Right lobe of liver (tissue), 6 donors: ENCODE results near the gene EYA2. TPM values are rescaled to one million over a fixed set of nuclear protein-coding genes. Genes with fewer than 3 reads are reported as not detected.

Source experiments
- ATAC-seq, 4 donors: fragments of 200-7000 bp; cut with Tn5 transposase; one replicate each; pipeline ENCODE4 v1.9.1; 2020; ENCODE audit warnings: mild to moderate bottlenecking in 4 of 4, moderate library complexity in 4 of 4
- DNase-seq, 3 donors: peaks; one replicate each; pipeline ENCODE4 v3.0.0-alpha.2; 2020
- H3K27ac ChIP-seq, 3 donors: fragments of 200-600 bp; one replicate each; pipeline ENCODE4 v1.8.0; 2022
- H3K27me3 ChIP-seq, 2 donors: fragments of 200-600 bp; one replicate each; pipeline ENCODE4 v1.8.0; 2022
- H3K36me3 ChIP-seq, 4 donors: fragments of 200-600 bp; sonication (generic) in 1 of 4; one replicate each; pipeline versions ENCODE4 v1.5.1 to v1.8.0; 2017 to 2022; ENCODE audit warnings: control low read depth in 1 of 4
- H3K4me1 ChIP-seq, 4 donors: fragments of 200-600 bp; sonication (generic) in 1 of 4; one replicate each; pipeline versions ENCODE4 v1.5.1 to v1.8.0; 2017 to 2022; ENCODE audit warnings: control low read depth in 1 of 4
- H3K4me3 ChIP-seq, 3 donors: fragments of 200-600 bp; one replicate each; pipeline ENCODE4 v1.8.0; 2022
- H3K9me3 ChIP-seq, 4 donors: fragments of 200-600 bp; sonication (generic) in 1 of 4; one replicate each; pipeline versions ENCODE4 v1.5.1 to v1.8.0; 2017 to 2022; ENCODE audit warnings: control low read depth in 1 of 4
- POLR2A ChIP-seq: fragments of 450-650 bp; IDR thresholded peaks from one replicate; pipeline ENCODE4 v1.6.1; 2017; ENCODE audit warnings: antibody characterized with exemption, mild to moderate bottlenecking
- WGBS: methylation state at CpG from one replicate; pipeline ENCODE4 v1.1.6; 2018; ENCODE audit warnings: low coverage, low lambda C conversion rate; ENCODE audit not compliant: insufficient coverage; ENCODE audit errors: missing lambda C conversion rate; 5-methylcytosine and 5-hydroxymethylcytosine counted together
- intact Hi-C, 2 donors: fragments of 100-400 bp; cut with DNase I; formaldehyde crosslinking; loops; one replicate each; pipeline versions ENCODE4 v1.11.2 to v1.14.1; 2022
- total RNA-seq, 6 experiments: library from RNA; depleted of rRNA in 2 of 6; stranded (reverse); fragments of >200 nt in 2 of 6; fragmentation: NEBNext Ultra II Directional in 3 of 6; extraction: Animal tissue kit (Norgen Biotek cat#: 25700) in 3 of 6; gene quantifications; one replicate each; pipeline versions ENCODE4 v1.1.0 to v1.2.4, GENCODE V29; 2016 to 2023
- TF ChIP-seq, protein P1 (sequence below), 4 donors: fragments of 200-600 bp in 3 of 4; fragments of 450-650 bp in 1 of 4; IDR thresholded peaks; one replicate each; pipeline versions ENCODE4 v1.5.1 to v1.8.0; 2016 to 2022; ENCODE audit warnings: antibody characterized with exemption in 4 of 4, mild to moderate bottlenecking in 2 of 4
- donor health status: DM: no; HTN: yes; CAD: no.
- donor health status: DM: no; HTN: no; CAD: no.
- donor health status: DM: no; HTN: no; CAD: no.
- donor health status: DM: no; HTN: yes; CAD: no.
- donor health status: DM: no; HTN: yes; CAD: no.

EYA2 gene
- total RNA-seq, 6 experiments from 2014 or later, result 0.12 to 3.0 (median 0.49) TPM

DNA sequence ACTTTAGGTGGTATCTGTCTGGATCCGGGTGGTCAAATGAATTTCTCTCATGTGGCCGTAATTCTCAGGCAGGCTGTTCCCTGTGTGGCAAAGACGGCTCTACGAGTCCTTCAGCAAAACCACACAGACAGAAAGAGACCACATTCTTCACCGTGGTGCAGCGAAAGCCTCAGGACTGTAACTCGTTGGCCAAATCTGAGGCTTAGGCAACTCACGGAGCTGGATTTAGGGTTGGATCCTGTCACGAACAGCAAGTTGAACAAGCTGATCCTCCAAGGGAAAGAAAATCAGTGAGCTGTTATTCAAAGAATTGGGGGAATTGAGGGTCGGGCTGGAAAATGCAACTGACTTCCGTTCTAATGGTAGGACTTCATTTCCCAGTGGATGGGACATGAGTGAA is 294.4 kb downstream of the EYA2 start:
- WGBS, result 52% methylated on average over 10 of the region's 11 CpGs
- ATAC-seq, result no peak
- TF ChIP-seq, protein P1, sequence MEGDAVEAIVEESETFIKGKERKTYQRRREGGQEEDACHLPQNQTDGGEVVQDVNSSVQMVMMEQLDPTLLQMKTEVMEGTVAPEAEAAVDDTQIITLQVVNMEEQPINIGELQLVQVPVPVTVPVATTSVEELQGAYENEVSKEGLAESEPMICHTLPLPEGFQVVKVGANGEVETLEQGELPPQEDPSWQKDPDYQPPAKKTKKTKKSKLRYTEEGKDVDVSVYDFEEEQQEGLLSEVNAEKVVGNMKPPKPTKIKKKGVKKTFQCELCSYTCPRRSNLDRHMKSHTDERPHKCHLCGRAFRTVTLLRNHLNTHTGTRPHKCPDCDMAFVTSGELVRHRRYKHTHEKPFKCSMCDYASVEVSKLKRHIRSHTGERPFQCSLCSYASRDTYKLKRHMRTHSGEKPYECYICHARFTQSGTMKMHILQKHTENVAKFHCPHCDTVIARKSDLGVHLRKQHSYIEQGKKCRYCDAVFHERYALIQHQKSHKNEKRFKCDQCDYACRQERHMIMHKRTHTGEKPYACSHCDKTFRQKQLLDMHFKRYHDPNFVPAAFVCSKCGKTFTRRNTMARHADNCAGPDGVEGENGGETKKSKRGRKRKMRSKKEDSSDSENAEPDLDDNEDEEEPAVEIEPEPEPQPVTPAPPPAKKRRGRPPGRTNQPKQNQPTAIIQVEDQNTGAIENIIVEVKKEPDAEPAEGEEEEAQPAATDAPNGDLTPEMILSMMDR (IDR thresholded peaks at IDR 0.05), result no peak
- no peak for TF ChIP-seq POLR2A

DNA sequence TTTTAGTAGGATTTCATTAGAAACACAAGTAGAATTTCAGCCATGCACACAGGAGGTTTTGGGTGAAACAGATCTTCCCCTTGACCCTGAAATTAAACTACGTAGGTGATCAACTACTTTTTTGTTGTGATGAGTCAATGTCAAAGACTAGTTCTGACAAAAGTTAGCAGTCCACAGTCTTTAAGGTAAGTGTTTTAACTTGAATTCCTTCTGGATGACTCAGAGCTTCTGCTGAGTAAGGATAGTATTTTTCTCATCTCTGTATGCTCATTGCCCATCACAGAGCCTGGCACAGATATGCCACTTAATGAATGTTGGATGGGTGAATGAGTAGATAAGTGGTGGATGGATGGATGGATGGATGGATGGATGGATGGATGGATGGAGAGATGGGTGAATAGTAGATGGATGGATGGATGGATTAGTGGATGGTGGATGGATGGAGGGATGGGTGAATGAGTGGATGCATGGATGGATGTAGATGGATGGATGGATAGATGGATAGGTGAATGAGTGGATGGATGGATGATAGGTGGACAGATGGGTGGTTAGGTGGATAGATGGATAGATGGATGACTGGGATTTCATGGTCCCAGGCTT is 296.5 kb downstream of the EYA2 start:
- Histone ChIP-seq H3K36me3 (no peaks in the 10 kb centered on the region), H3K4me1 (no peaks in the 10 kb centered on the region), H3K27me3 (no peaks in the 10 kb centered on the region), H3K4me3 (no peak overlapping the region), H3K9me3 (no peaks in the 10 kb centered on the region), H3K27ac (no peak overlapping the region)
- intact Hi-C loops, result no loop called here
- no peak for ATAC-seq
- DNase-seq, result no peak
- WGBS, result 42% methylated on average over 1 of the region's 1 CpG
- TF ChIP-seq, protein P1 (IDR thresholded peaks at IDR 0.05), result no peak
- no peak for TF ChIP-seq POLR2A

More for the DNA sequence above, 294.4 kb downstream of the EYA2 start:
- no peak overlapping the region for H3K27ac ChIP-seq
- DNase-seq, result no peak
- intact Hi-C loops, result no loop called here
- H3K9me3 ChIP-seq, result no peaks in the 10 kb centered on the region
- H3K27me3 ChIP-seq, result no peaks in the 10 kb centered on the region
- H3K4me1 ChIP-seq, result no peaks in the 10 kb centered on the region
- no peak overlapping the region for H3K4me3 ChIP-seq
- H3K36me3 ChIP-seq, result no peaks in the 10 kb centered on the region

DNA sequence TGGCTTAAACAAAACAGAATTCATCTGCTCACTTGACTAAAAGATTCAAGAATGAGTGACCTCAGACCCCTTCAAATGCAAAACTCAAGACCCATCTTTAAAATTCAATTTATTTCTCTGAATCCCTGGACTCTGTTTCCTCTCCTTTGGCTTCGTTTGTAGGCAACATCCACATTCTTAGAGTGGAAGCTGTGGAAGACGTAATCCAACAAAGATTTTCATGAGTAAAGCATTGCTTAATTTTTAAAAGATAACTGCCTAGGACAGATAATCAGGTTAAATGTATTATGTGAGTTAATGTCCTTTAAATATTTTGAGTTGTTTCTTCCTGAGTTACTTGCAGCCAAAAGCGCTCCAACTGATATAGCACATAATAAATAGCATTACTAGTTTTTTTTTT is 297.3 kb downstream of the EYA2 start:
- Histone ChIP-seq H3K27me3 (no peaks in the 10 kb centered on the region), H3K36me3 (no peaks in the 10 kb centered on the region), H3K9me3 (no peaks in the 10 kb centered on the region), H3K27ac (no peak overlapping the region), H3K4me3 (no peak overlapping the region), H3K4me1 (no peaks in the 10 kb centered on the region)
- ATAC-seq (no peak), DNase-seq (no peak)
- WGBS, result 74% methylated on average over 3 of the region's 3 CpGs
- TF ChIP-seq, protein P1 (IDR thresholded peaks at IDR 0.05), result no peak
- TF ChIP-seq POLR2A, result no peak
- intact Hi-C loops, result no loop called here

DNA sequence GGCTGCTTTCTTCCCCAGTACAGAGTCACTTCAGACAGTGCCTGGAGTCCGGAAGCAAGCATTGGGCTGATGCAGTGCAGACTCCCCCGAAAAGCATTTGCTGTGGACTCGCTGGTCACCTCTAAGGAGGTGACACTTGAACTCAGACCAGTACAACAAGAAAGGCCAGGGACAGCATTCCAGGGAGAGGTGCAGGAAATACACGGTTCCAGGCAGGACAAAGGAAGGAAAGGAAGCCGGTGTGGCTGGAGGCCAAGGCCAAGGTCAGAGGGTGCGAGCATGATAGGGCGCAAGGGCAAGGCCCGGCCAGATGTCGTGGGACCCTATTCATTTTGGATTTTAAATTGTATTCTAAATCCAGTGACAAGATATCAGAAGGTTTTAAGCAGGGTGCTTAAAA is 300.9 kb downstream of the EYA2 start:
- no peak for TF ChIP-seq POLR2A
- TF ChIP-seq, protein P1 (IDR thresholded peaks at IDR 0.05), result no peak
- Histone ChIP-seq H3K27ac (no peak overlapping the region), H3K27me3 (no peaks in the 10 kb centered on the region), H3K9me3 (no peaks in the 10 kb centered on the region), H3K36me3 (no peaks in the 10 kb centered on the region), H3K4me1 (peaks cover 0 to 4% (median 0%) of the 10 kb centered on the region in 4 donors), H3K4me3 (no peak overlapping the region)
- intact Hi-C loops, result no loop called here
- ATAC-seq (no peak), DNase-seq (no peak)
- 35% methylated on average over 8 of the region's 9 CpGs for WGBS
